Measurements from ENCODE around the gene SHISAL1.
A peak's percentile ranks its signal among the peaks of the same experiment; 100 is the strongest.
"Not testable (repeated sequence)": the region's sequence is repeated elsewhere in the genome, so short reads cannot be mapped to it uniquely, and the experiment has no call there.

SHISAL1 gene

DNA sequence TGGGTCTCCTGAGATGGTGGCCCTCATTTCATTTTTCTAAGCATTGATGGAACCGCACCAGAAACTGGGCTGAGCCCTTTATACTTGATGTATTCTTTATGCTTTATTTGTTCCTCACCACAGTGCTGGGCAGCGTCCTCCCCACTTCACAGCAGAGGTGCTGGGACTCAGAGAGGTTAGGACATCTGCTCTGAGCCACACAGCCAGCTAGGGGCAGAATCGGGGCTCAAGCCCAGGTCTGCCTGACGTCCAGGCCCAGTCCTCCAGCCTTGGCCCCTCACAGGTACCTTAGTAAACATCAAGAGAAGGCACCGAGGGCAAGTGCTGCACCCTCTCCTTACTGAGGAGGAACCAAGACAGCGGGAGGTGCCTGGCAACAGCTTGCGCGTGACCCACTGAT is 20.2 kb upstream of the SHISAL1 start:
- peaks cover 49% of the 10 kb centered on the region for H3K27me3 ChIP-seq (ENCODE audit: control insufficient read depth, insufficient read depth, low read length)
- H3K4me3 ChIP-seq (ENCODE audit: low read depth, low read length): no peak overlapping the region

DNA sequence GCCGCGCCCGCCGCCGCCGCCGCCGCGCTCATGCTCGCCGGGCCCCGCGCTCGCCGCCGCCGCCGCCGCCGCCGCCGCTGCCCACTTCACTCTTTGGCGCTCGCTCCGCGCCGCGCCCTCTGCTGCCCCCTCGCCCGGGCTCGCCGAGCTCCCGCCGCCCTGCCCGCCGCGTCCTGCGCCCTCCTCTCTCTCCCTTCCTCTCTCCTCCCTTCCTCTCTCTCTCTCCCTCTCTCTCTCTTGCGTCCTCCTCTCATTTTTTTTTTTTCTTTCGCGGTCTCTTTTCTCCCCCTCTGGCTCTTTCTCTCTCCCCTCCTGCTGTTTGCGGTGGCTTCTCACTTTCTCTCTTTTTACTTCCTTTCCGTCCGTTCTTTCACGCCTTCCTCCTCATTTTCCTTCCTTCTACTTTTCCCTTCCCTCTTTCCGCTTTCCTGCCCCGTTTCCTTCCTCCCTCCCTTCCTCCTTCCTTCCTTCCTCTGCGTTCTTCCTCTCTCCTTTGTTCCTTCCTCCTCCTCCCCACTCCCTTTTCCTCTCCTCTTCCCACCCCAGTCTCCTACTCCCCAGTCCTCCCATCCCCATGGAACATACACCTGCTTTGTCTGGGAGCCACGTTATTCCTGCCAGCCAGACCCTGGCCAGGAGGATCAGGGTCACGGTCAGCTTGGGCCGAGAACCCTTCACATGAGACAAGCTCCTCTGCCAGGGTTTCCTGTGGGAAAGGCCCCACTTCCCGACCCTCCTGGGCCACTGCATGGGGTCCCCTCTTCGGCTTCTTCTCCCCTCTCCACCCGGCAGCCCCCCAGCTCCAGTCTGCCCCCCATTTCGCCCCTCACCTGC is 19.3 kb upstream of the SHISAL1 start:
- Histone ChIP-seq H3K9me3 (ENCODE audit: control insufficient read depth, insufficient read depth, low read length) (no peaks in the 10 kb centered on the region), H3K4me3 (ENCODE audit: low read depth, low read length) (peak overlapping the region; percentile 63), H3K36me3 (ENCODE audit: control insufficient read depth, insufficient read depth, low read length) (no peaks in the 10 kb centered on the region), H3K4me1 (ENCODE audit: control insufficient read depth, insufficient read depth, low read length) (peaks cover 11% of the 10 kb centered on the region), H3K27ac (ENCODE audit: low read depth, low read length) (no peak overlapping the region), H3K27me3 (ENCODE audit: control insufficient read depth, insufficient read depth, low read length) (peaks cover 49% of the 10 kb centered on the region), H3K9ac (ENCODE audit: low read depth, low read length) (no peak overlapping the region)

More for the DNA sequence above, 20.2 kb upstream of the SHISAL1 start:
- Histone ChIP-seq H3K27ac (ENCODE audit: low read depth, low read length) (no peak overlapping the region), H3K4me1 (ENCODE audit: control insufficient read depth, insufficient read depth, low read length) (peaks cover 16% of the 10 kb centered on the region), H3K9ac (ENCODE audit: low read depth, low read length) (no peak overlapping the region), H3K9me3 (ENCODE audit: control insufficient read depth, insufficient read depth, low read length) (no peaks in the 10 kb centered on the region), H3K36me3 (ENCODE audit: control insufficient read depth, insufficient read depth, low read length) (no peaks in the 10 kb centered on the region)

DNA sequence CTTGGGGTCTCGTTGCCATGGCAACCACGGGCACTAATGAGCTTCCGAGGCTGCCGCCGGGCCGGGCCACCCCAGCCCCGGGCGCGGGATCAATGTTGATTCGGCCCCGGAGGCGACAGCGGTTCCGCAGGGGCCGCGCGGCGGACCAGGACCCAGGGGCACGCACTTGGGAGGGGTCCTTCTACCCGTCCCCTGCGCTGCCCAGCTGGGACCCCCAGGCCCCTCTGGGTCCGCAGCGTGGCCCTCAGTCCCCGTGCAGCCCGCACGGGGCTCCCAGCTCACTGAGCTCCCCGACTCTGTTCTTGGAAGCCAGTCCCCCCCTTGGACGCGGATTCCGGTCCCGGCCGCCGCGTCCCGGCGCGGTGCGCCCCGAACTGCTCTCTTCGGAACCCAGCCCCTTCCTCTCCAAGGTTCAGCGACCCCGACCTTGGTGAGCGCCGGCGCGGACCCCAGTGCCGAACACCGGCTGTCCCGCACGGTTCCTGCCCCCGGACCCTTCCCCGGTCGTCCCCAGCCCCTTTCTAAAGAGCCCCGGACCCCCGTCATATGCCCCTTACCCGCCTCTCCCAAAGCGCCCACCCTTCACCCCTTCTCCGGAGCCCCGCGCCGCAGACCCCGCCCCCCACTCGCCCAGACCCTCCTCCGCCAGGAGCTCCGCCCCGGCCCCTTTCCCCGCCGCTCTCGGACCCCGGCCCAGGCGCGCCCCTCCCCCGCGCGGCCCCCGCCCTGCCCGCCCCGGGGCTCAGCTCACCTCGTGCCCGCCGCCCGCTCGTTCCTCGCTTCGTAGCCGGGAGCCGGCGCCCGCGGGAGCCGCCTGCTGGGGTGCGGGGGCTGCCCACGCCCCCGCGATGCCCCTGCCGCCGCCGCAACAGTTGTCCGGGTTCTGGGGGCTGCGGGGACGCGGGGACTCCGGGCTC is 18.3 kb upstream of the SHISAL1 start:
- H3K27ac ChIP-seq (ENCODE audit: low read depth, low read length): no peak overlapping the region
- peak overlapping the region; percentile 64 for H3K4me3 ChIP-seq (ENCODE audit: low read depth, low read length)
- no peaks in the 10 kb centered on the region for H3K9me3 ChIP-seq (ENCODE audit: control insufficient read depth, insufficient read depth, low read length)
- H3K9ac ChIP-seq (ENCODE audit: low read depth, low read length): no peak overlapping the region
- H3K4me1 ChIP-seq (ENCODE audit: control insufficient read depth, insufficient read depth, low read length): peaks cover 11% of the 10 kb centered on the region
- peaks cover 47% of the 10 kb centered on the region for H3K27me3 ChIP-seq (ENCODE audit: control insufficient read depth, insufficient read depth, low read length)
- H3K36me3 ChIP-seq (ENCODE audit: control insufficient read depth, insufficient read depth, low read length): no peaks in the 10 kb centered on the region

DNA sequence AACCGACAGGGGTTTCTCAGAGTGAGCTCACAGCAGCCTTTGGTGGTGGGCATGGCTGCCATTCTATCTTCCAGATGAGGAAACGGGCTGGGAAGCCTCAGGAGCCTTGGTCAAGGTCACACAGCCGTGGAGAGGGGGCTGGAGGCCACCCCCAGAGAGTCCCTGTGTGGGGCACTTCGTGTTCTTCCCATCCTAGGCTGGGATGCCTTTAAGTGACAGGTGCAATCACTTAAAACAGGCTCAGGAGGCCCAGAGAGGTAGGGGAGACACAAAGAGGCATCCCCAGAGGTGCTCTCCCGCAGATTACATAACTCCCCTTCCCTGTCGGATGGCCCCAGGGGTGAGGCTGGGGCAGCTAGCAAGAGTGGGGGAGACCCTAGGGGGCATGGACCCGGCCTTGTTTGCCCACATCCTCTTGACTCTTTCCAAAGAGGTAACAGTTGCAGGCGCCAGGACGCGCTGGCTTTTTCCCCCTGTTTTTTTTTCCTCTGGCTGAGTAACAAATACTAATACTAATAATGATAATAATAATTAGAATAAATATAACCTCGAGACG is 17.5 kb upstream of the SHISAL1 start:
- Histone ChIP-seq H3K4me1 (ENCODE audit: control insufficient read depth, insufficient read depth, low read length) (peaks cover 15% of the 10 kb centered on the region), H3K27ac (ENCODE audit: low read depth, low read length) (no peak overlapping the region), H3K9me3 (ENCODE audit: control insufficient read depth, insufficient read depth, low read length) (no peaks in the 10 kb centered on the region), H3K36me3 (ENCODE audit: control insufficient read depth, insufficient read depth, low read length) (no peaks in the 10 kb centered on the region), H3K4me3 (ENCODE audit: low read depth, low read length) (peak overlapping the region; percentile 64), H3K9ac (ENCODE audit: low read depth, low read length) (no peak overlapping the region), H3K27me3 (ENCODE audit: control insufficient read depth, insufficient read depth, low read length) (peaks cover 47% of the 10 kb centered on the region)

DNA sequence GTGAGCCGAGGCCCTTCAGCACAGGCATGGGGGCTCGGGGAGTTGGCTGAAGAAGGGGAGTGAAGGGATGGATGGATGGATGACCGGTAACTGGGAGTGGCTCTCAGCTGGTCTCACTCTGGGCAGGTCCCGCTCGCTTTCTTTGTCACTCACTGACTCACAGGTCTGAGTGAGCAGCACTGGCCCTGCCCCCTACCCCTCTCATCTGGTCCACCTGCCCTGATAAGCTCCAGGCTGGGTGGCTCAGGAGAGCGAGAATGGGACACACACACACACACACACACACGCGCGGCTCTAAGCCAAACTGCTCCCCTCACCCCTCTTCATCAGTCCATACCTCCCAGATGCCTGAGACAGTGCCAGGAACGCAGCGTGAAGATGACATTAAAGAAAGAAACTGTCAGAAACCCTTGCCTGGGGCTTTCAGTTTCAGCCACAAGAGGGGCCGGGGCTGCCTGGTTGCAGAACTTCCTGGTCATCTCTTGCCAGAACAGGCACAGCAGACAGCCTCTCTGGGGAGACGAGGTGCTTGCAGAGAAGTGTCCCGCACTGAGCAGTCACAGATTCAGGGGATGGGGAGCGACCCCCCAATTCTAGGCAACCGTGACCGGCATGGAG is 16.5 kb upstream of the SHISAL1 start:
- H3K4me3 ChIP-seq (ENCODE audit: low read depth, low read length): no peak overlapping the region
- H3K4me1 ChIP-seq (ENCODE audit: control insufficient read depth, insufficient read depth, low read length): peaks cover 15% of the 10 kb centered on the region
- H3K9ac ChIP-seq (ENCODE audit: low read depth, low read length): no peak overlapping the region
- H3K27ac ChIP-seq (ENCODE audit: low read depth, low read length): no peak overlapping the region
- peaks cover 47% of the 10 kb centered on the region for H3K27me3 ChIP-seq (ENCODE audit: control insufficient read depth, insufficient read depth, low read length)
- H3K9me3 ChIP-seq (ENCODE audit: control insufficient read depth, insufficient read depth, low read length): no peaks in the 10 kb centered on the region
- H3K36me3 ChIP-seq (ENCODE audit: control insufficient read depth, insufficient read depth, low read length): no peaks in the 10 kb centered on the region

DNA sequence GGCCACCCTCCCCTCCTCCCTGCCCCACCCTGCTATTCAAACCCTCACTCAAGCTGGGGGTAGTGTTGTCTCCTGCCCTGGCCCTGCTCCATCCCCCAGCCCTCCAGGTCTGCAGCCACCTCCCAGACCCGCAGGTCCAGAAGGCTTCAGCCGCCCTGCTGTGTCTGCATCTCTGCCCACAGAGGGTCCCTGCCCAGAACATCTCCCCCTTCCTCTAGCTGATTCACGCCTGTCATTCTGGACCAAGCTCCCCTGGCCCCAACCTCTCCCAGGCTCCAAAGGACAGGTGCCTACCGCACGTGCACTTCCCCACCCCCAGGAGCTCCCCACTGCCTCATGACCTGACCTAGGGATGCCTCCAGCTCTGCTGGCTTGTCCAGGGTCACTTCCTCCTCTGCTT is 16.0 kb upstream of the SHISAL1 start:
- Histone ChIP-seq H3K4me1 (ENCODE audit: control insufficient read depth, insufficient read depth, low read length) (peaks cover 15% of the 10 kb centered on the region), H3K27ac (ENCODE audit: low read depth, low read length) (no peak overlapping the region), H3K4me3 (ENCODE audit: low read depth, low read length) (no peak overlapping the region), H3K36me3 (ENCODE audit: control insufficient read depth, insufficient read depth, low read length) (no peaks in the 10 kb centered on the region), H3K9ac (ENCODE audit: low read depth, low read length) (no peak overlapping the region), H3K27me3 (ENCODE audit: control insufficient read depth, insufficient read depth, low read length) (peaks cover 47% of the 10 kb centered on the region), H3K9me3 (ENCODE audit: control insufficient read depth, insufficient read depth, low read length) (no peaks in the 10 kb centered on the region)

DNA sequence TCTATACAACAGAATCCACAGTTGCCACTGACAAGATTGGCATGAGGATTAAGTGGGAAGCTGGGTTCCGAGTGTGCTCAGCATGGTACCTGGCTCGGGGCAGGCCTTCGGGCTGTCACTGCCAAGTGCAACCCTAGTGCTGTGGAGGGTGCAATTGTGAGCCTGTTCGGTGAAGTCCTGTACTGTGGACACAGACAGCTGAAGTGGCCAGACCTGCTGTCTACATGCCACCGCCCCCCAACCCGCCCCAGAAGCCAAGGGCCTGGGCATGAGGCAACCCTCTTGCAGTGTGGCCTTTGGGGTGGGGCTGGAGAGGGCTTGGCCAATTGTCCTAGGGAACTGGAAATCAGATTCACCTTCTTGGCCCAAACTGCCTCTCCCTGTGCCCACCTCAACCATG is 15.6 kb upstream of the SHISAL1 start:
- Histone ChIP-seq H3K9me3 (ENCODE audit: control insufficient read depth, insufficient read depth, low read length) (no peaks in the 10 kb centered on the region), H3K27me3 (ENCODE audit: control insufficient read depth, insufficient read depth, low read length) (peaks cover 44% of the 10 kb centered on the region), H3K9ac (ENCODE audit: low read depth, low read length) (no peak overlapping the region), H3K27ac (ENCODE audit: low read depth, low read length) (no peak overlapping the region), H3K36me3 (ENCODE audit: control insufficient read depth, insufficient read depth, low read length) (no peaks in the 10 kb centered on the region), H3K4me3 (ENCODE audit: low read depth, low read length) (no peak overlapping the region), H3K4me1 (ENCODE audit: control insufficient read depth, insufficient read depth, low read length) (peaks cover 15% of the 10 kb centered on the region)

DNA sequence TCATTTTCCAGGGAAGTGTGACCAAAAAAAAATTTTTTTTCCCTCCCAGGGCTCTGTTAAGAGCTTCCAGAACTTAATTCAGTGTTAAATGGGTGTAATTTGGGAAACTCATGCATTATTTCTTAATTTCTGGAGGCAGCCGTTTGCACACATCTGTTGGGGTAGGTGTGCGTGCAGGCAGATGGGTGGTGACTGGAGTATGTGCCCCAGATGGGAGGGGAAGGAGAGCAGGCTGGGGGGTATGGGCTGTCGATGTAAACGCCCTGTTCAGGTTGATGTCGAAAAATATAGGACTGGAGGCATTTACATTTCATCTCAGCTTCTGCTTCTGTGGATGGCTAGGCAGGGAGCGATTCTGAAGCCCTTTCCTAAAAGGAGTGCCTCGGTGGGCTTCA is 13.7 kb upstream of the SHISAL1 start:
- Histone ChIP-seq H3K27me3 (ENCODE audit: control insufficient read depth, insufficient read depth, low read length) (peaks cover 29% of the 10 kb centered on the region), H3K36me3 (ENCODE audit: control insufficient read depth, insufficient read depth, low read length) (no peaks in the 10 kb centered on the region), H3K4me3 (ENCODE audit: low read depth, low read length) (no peak overlapping the region), H3K4me1 (ENCODE audit: control insufficient read depth, insufficient read depth, low read length) (peaks cover 9% of the 10 kb centered on the region; the same call in 1 of the 2 replicates), H3K9ac (ENCODE audit: low read depth, low read length) (no peak overlapping the region), H3K9me3 (ENCODE audit: control insufficient read depth, insufficient read depth, low read length) (no peaks in the 10 kb centered on the region), H3K27ac (ENCODE audit: low read depth, low read length) (no peak overlapping the region)

DNA sequence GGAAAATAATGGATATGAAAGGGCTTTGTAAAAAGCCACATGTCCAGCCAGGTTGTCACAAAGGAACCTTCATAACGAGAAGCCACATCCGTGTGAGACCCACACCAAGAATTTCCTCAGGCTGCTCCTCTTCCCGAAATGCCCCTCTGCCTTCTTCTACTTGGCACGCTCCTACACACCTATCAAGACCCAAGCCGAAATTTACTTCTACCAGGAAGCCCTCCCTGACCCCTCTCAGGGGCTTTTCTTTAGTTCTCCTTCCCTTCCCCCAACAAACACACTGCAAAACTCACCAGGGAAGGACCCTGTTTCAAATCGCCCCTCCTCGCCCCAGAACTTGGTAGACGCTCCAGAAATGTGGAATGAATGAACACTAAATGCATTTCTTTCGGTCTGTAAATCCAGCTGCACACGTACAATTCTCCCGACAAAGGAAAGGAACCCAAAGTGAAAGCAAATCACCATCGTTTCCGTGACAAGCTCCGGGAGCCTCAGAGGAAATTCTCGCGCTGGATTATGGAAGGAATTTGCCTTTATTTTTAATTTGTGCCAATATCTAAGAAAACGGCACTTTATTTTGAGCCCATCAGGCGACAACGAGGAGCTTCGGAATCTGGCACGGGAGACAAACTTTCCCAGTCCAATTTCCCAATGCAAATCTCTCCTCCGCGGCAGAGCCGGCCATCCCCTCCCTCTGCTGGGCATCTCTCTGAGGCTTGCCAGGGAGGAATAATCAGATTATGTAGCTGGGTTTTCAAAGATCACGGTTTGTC is 13.2 kb upstream of the SHISAL1 start:
- Histone ChIP-seq H3K9me3 (ENCODE audit: control insufficient read depth, insufficient read depth, low read length) (no peaks in the 10 kb centered on the region), H3K36me3 (ENCODE audit: control insufficient read depth, insufficient read depth, low read length) (no peaks in the 10 kb centered on the region), H3K4me3 (ENCODE audit: low read depth, low read length) (no peak overlapping the region; the same call in 1 of the 2 replicates), H3K27ac (ENCODE audit: low read depth, low read length) (no peak overlapping the region), H3K9ac (ENCODE audit: low read depth, low read length) (no peak overlapping the region), H3K27me3 (ENCODE audit: control insufficient read depth, insufficient read depth, low read length) (peaks cover 27% of the 10 kb centered on the region), H3K4me1 (ENCODE audit: control insufficient read depth, insufficient read depth, low read length) (peaks cover 9% of the 10 kb centered on the region; the same call in 1 of the 2 replicates)

DNA sequence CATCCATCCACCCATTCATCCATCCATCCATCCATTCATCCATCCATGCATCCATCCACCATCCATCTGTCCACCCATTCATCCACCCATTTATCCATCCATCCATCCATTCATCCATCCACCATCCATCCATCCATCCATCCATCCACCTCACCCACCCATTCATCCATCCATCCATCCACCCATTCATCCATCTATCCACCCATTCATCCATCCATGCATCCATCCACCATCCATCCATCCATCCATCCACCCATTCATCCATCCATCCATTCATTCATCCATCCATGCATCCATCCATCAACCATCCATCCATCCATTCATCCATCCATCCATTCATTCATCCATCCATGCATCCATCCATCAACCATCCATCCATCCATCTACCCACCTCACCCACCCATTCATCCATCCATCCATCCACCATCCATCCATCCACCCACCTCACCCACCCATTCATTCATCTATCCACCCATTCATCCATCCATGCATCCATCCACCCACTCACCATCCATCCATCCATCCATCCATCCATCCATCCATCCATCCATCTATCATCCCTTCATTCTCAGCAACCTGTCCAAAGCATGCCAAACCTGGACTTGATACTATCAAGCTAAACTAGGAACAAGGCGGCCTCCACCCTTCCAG is 10.5 kb upstream of the SHISAL1 start:
- not testable (repeated sequence) for H3K9me3 ChIP-seq (ENCODE audit: control insufficient read depth, insufficient read depth, low read length); H3K36me3 ChIP-seq (ENCODE audit: control insufficient read depth, insufficient read depth, low read length); H3K27ac ChIP-seq (ENCODE audit: low read depth, low read length); H3K9ac ChIP-seq (ENCODE audit: low read depth, low read length); H3K4me1 ChIP-seq (ENCODE audit: control insufficient read depth, insufficient read depth, low read length); H3K4me3 ChIP-seq (ENCODE audit: low read depth, low read length); H3K27me3 ChIP-seq (ENCODE audit: control insufficient read depth, insufficient read depth, low read length)

All from HUES48 (cell line).